Thyroid gland (tissue), 4 donors: ENCODE results near the gene ZNF135.

Experiments used
- CTCF ChIP-seq, 6 experiments: fragments of 200-600 bp in 3 of 6; fragments of 450-650 bp in 3 of 6; sonication (generic) in 3 of 6; IDR thresholded peaks; one replicate each; pipeline ENCODE4 v1.5.1; 2016 to 2019; ENCODE audit warnings: antibody characterized with exemption in 6 of 6, mild to moderate bottlenecking in 2 of 6, inconsistent platforms in 1 of 6, moderate library complexity in 1 of 6
- POLR2A ChIP-seq, 2 donors: fragments of 450-650 bp; IDR thresholded peaks; one replicate each; pipeline ENCODE4 v1.6.1; 2017; ENCODE audit warnings: antibody characterized with exemption in 2 of 2, mild to moderate bottlenecking in 2 of 2, moderate library complexity in 1 of 2

DNA sequence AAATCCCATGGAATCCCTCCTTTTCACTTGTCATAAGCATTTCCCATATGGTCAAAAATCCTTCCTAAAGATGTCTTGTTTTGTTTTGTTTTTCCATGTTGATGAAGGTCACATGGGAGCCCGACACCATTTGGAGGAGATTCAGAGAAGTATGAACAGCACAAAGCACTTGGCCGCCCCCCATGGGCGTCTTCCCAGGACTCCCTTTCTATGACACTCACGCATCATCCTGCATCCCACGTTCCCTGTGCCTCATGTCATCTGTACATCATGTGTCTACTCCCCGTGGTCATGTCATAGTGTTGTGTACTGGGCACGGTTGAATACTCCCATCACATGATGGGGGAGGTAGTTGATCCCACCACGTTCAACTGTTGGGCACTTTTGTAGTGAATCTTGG lies 23.2 kb upstream of the ZNF135 start:
- TF ChIP-seq CTCF (IDR thresholded peaks at IDR 0.05) (no peak), POLR2A (IDR thresholded peaks at IDR 0.05) (no peak)
